TTC549 (cell line): ENCODE data around the gene THEMIS.
"Not testable (repeated sequence)": the region's sequence is repeated elsewhere in the genome, so short reads cannot be mapped to it uniquely, and the experiment has no call there.

Experiments
- FAIRE-seq: peaks from 2 replicates; lab custom pipeline; 2012; peaks lifted over from hg19 to GRCh38; lab: Jason Lieb, UNC

THEMIS gene

DNA sequence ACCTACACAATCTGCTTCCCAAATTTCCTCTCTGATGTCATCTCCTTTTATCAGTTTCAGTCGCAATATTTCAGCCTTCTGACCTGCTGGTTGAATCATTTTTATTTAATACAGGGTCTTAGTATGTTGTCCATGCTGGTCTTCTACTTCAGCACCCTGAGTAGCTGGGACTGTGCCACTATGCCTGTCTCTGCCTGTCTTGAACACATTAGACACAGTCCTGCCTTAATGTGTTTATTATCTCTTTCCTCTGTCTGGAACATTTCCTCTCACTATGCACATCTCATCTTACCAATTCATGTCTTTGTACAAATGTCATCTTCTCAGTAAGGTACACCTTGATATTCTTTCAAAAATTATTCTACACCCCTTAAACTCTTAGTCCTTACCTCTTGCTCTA lies 106.5 kb downstream of the THEMIS start:
- FAIRE-seq: no peak

DNA sequence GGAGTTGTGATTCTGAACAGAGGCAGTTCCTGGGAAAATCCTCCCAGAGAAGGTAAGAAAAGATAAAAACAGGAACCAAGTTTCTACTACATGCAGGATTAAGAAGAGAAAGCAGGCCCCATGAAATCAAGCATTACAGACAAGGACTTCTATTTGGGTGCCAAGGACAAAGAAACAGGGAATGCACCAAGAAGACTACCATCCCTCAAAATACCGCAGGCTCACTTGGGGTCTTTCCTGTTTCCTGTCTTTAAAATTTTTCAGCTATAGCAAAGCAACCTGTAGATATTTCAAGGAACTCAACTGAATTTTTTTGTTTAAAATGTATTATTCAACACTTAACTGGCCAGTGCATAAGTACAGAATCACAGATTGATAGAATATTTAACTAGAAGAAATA lies 107.5 kb downstream of the THEMIS start:
- no peak for FAIRE-seq

DNA sequence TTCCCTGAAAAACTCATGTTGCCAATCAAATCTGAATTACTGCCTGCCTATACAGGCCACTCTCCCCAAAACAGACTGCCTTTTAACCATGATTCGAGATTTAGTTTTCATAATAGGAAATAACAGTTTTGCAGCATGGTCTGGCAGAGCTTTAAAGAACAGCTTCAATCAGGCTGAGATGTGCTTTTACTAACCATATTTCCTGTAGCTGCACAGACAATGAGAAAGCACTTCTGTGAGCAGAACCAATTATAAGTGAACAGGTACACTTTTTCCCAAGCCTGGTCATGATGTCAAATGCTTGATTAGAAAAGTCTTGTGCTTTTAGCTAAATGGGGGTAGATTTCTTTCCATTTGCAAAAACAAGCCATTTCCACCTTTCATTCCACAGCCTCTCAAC lies 108.2 kb downstream of the THEMIS start:
- no peak for FAIRE-seq

DNA sequence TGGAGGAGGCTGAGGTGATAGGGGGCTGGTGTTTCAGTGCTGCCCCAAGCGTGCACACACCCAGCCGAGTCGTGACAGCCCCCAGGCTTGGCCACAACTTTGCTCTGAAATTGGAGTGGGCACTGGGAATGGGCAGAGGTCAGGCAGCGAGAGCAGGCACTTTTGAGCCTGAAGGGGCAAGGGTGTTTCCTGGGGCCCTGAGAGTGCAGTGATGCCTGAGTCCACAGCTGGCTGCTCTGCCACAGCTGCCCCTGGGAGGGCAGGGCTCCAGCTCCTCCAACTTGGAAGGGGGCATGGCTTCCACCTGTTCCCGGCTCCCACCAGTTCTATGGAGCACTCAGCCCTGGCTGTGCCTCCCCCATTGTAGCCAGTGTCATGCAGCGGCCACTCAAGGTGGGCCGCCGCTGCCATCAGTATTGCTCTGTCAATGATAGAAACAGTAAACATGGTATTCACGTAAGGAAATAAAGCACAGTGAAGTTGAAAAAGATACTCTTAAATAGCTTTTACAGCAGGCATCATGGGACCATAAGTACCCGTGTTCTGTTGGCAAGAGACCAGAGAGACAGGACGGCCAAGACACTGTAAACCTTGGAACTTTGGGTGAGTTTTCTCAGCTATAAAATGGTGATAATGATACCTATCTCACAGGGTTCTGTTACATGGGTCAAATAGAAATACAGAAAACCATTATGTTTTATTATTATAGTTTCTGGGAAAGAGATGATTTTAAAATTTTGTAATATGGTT lies 108.9 kb downstream of the THEMIS start:
- FAIRE-seq: no peak

DNA sequence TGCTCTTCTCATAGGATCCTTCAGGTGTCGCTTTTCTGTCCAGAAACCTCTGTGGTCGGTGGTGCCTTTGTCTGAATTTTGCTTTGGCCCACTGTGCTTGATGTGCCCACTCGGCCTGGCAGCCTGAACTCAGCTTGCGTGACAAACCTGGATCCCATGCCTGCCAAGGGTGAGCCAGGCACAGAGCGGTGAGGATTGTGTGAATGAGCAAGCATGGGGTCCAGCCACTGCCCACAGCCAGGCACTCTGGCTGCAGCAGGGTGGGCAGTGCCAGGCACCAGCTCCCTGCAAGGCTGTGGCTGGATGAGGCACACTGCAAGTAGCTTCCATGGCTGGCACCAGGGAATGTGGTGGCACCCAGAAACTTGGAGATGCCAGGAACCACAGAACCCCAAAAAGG lies 110.3 kb downstream of the THEMIS start:
- no peak for FAIRE-seq

DNA sequence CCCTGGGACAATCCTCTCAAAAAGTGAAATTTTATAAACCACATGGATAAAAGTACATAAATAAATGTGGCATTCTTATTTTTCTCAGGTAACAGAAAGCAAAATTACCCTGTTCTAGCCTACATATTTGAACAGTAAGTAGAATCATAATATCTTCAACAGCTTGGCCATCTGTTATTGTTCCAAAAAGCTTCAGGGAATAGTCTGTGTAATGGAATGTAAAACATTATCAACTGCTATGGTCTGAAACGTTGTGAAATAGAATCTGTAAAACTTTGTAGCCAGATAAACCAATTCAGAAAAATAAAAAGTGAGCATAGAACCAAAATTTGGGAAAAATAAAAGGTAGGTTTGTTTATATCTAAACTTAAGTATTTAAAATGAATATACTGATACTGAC lies 114.7 kb downstream of the THEMIS start:
- no peak for FAIRE-seq

DNA sequence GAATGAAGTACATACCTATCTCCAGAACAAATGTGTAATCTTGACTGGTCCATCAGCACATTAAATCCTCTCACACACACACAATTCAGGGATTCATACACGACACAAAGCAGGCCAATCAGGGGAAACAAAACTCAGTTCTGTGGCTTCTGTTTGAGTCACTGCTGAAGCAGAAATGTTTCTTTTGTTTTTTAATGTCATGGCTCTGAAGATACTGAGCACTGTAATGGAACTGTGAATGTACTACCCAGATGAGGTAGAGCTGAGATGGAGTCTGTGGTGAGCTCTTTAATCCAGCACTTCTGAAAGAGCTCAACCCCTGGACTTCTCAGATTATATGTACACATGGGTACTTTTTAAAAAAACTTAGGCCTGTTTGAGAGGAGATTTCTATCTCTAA lies 116.4 kb downstream of the THEMIS start:
- no peak for FAIRE-seq

DNA sequence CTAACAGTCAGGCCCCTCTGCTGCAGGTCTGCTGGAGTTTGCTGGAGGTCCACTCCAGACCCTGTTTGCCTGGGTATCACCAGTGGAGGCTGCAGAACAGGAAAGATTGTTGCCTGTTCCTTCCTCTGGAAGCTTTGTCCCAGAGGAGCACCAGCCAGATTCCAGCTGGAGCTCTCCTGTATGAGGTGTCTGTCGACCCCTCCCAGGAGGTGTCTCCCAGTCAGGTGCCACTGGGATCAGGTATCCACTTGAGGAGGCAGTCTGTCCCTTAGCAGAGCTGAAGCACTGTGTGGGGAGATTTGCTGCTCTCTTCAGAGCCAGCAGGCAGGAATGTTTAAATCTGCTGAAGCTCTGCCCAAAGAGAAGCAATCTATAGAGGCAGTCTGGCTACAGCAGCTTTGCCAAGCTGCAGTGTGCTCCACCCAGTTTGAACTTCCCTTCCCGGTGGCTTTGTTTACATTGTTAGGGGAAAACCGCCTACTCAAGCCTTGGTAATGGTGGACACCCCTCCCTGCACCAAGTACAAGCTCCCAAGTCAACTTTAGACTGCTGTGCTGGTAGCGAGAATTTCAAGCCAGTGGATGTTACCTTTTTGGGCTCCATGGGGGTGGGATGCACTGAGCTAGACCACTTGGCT lies 119.1 kb downstream of the THEMIS start:
- not testable (repeated sequence) for FAIRE-seq

DNA sequence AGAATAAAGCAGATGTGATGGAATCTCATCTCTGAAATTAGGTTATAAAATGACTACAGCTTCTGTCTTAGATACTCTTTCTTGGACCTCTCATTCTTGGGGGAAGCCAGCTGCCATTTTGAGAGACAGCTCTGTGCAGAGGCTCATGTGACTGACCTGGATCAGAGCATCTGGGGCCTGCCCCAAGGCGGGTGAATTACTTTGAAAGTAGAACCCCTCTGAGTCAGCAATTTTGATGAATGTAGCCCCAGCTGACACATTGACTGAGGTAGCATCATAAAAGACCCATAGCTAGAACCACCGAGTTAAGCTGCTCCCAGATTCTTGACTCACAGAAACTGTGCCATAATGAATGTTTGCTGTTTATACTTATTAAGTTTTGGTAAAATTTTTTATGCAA lies 124.5 kb downstream of the THEMIS start:
- no peak for FAIRE-seq

DNA sequence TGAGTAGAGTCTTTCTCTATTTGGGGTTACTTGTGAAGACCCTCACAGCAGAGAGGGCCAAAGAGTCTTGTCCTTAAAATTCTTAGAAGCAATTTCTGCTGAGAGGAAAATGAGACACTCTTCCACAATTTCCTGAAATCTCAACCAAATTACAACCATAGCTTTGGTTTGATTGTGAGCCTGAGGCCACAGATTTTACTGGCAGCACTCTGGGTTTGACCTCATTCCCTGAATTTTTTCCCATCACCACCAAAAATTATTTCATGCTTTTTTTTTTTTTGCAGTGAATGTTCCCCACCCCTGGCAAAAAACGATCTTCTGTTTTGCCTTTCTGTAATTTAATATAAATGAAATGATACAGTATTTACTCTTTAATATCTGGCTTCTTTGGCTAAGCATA lies 125.5 kb downstream of the THEMIS start:
- no peak for FAIRE-seq

DNA sequence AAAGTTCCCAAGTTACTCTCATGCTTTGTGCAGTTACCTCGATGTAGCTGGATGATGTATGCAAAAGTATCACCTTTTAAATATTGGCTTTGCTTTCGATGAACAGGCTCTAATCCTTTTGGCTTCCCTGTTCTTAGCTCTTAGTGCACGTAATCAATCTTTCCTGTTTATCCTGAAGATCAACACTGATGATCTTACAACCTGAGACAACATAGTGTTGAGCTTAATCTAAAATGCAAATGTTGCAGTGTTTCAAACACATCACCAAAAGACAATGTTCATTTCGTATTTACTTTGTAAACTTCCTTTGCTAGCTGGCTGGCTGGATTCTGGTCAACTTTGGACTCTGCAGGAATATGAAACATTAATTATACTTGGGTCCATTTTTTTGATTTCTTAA lies 132.1 kb downstream of the THEMIS start:
- no peak for FAIRE-seq

DNA sequence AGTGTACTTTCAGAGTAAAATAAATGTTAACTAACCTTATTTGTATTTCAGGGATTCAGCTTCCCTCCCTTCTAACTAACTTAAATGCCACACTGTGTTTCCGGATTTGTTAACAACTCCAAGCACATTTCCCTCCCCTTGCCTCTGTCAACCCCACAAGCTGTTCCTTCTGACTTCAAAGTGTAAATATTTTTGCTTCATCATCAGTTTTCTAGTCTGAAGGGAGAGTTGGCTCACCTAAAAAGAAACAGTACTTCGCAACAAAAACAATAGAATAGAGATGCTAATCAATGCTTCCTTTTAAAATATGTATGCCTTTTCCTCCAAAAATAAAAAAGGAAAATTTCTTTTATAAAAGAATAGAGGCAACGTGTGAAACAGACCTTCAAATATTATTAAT lies 132.6 kb downstream of the THEMIS start:
- no peak for FAIRE-seq

DNA sequence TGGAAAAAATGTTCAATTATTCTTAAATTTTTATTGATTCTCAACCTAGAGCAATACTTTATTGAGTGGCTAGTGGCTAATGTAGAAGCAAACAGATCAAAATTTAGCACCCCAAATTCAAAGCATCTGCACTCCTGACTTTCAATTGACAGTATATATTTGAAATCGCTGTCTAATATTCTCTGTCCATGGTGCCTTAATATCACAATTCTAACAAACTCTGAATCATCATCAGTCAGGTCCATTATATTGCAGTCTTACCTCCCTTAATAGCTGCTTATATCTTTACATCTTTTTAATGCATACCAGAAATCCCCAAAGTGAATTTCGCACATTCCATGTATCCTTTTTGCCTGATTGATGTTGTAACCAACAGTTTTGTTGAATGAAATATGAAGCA lies 134.9 kb downstream of the THEMIS start:
- FAIRE-seq: no peak

DNA sequence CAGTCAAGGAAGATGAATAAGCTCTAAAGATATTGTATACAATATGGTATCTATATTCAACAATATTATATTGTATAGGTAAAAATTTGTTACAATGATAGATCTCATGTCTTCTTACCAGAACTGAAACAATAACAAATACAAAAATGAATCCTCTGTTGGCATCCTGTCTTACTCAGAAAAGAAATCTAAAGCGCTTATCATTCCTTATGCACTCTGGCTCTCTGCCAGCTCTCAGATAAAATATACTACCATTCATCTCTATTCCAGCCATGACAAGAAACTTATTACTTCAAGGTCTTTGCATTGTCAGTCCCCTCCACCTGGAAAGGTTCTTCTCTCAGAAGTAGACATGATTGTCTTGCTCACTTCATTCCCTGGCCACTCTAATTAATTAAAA lies 138.6 kb downstream of the THEMIS start:
- no peak for FAIRE-seq

DNA sequence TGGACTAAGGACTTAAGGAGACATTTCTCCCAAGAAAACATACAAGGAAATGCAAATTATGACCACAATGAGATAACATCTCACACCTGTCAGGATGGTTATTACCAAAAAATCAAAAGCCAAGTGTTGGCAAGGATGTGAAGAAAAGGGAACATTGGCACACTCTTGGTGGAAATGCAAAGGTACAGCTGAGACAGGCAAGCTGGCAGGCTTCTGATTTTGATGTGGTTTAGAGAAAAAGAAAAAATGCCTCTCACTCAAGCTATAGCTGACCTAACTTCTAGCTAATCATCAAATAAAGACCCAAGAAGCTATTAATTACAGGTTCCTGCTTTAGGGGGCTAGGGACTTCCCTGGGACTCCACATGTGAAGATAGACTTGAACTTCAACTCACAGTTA lies 139.8 kb downstream of the THEMIS start:
- FAIRE-seq: no peak

DNA sequence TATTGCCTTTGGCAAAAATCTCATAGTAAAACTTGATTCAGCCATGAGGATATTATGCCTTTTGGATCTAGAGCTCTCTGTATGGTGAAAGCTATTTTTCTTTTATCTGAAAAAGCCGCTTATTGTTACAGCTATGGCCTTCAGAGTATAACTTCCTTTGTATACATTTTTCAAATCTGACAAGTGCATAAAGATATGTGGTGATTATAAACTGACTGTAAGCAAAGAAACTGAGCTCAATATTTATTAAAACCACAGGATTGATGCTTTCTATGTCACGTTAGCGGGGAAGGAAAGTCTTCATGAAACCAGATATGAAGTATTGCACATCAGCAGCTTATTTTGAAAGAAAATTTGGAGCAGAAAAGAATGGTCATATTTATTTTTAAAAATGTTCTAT lies 151.8 kb downstream of the THEMIS start:
- FAIRE-seq: no peak

DNA sequence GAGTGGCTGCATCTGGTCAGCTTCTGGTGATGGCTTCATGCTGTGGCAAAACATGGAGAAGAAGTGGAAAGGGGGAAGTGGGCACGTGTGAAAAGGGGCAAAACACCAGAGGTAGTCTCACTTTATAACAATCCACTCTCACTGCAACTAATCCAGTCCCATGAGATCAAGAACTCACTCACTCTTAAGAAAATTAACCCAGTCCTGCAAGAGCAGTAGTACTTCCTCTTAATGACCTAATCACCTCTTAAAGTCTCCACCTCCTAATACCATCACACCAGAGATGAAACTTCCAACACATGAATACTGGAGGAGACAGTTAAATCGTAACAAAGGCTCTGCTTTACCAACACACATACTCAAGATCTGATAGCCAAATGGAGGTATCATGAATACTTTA lies 152.6 kb downstream of the THEMIS start:
- FAIRE-seq: no peak

DNA sequence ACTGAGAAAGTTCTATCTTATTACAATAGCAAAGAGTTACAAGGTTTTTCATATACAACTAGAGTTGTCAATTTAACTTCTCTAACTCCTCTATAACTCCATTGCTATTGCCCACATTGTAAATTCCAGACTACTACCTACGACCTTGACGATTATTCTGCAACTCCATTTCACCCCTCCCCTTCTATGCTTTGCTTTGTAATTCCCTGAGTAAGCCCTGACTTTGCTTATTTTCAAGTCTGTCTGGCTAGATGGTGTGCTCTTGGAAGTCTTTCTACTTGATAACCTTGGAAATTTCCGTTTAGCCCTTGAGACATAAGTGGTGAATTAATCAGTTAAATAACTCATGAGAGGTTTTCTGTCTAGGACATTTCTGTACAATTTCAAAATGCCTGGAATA lies 162.4 kb downstream of the THEMIS start:
- no peak for FAIRE-seq

DNA sequence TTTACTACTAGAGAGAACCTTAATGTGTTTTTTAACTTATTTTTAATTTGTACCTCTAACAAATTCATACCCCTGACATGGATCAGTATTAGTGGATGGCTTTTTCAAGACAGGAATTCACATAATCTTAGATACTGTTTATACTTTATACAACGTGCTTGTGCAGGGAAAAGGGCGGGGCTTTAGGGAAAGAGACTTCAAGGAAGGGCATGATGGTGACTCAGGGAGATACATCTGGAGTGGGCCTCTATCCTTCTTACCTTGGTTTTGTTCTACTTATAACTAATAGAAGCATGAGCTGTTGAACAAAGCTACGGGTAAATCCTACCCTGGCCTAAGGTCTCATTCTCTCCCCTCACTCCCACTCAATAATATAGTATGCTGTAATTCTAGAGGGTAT lies 163.1 kb downstream of the THEMIS start:
- FAIRE-seq: no peak

DNA sequence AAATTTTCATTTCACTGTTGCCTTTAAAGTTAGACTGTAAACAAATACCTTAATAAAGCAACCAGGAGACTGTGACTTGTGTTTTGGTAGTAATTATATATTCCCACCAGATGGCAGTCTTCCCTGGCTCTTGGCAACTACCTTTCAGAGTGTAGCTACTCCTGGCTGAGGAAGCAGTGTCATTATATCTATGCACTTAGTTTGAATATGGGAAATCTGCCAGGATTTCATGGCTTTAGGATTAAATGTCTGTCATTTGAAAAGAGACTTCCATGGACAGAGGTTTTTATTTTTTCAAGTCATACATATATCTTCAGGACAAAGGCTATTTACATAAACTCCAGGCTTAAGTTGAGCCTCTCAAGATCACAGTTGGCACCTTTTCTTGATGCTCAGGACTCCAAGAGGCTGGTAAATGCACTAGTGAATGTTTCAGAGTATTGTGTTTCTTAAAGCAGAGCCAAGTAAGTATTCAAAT lies 163.8 kb downstream of the THEMIS start:
- peak; percentile 29 for FAIRE-seq

DNA sequence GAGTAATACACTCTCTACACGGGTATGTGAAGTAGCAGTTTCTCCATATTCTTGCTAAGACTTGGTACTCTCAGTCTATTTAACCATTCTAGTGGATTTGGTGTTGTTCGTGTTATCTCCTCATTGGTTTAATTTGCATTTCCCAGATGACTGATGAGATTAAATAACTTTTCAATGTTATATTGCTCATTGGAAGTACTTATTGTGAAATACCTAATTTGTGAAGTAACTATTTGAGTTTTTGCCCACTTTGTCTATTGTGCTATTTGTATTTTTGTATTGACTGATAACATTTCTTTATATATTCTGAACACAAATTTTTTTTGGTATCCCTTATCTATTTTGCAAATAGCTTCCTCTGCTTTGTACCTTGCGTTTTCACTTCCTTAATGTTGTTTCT lies 167.9 kb downstream of the THEMIS start:
- no peak for FAIRE-seq

DNA sequence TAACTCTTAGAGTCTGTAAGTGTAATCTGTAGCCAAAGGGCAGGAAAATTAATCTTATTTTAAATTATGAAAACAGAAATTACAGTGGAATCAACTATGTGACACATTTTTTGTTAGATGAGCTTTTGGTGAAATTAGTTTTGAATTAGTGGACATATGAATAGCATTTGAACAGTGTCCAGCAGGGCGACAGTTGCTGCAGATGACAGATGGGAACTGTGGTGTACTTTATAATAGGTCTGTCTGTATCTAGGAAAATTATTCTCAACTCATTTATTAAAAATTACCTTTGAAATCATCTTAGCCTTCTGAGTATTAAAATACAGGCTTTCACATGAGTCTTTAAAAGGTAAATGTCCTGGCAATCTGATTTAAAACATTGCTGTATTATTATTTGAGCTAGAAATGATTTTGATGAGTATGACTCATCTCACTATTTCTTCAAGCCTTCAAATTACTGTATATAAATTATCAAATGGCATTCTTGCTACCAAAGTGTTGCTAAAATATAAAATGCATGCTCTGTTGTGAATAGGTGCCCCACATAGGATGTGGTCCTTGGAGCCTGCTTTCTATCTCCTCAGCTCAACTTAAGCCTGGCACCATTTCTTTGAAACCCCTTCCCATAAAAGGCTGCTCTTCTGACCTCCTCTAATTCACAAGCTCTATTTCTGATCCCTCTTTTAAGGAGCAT lies 173.5 kb downstream of the THEMIS start:
- FAIRE-seq: no peak

DNA sequence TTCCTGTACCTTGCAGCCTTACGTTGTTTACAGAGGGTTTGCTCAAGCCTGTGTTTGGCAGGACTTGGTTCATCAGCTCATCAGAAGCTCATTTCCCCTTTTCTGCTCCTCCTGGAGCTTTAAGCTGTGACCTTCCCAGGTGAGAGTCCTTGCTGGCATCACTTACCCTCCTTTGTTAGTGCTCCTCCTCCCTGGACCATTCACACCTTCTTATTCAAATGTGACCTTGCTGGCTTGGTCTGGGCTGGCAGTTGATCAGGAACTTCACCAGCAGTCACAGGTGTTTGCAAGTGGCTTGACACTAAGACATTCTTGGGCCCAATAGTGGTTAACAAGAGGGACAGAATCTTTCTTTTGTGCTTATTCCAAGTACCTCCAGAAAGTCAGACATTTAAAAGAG lies 175.0 kb downstream of the THEMIS start:
- FAIRE-seq: no peak

DNA sequence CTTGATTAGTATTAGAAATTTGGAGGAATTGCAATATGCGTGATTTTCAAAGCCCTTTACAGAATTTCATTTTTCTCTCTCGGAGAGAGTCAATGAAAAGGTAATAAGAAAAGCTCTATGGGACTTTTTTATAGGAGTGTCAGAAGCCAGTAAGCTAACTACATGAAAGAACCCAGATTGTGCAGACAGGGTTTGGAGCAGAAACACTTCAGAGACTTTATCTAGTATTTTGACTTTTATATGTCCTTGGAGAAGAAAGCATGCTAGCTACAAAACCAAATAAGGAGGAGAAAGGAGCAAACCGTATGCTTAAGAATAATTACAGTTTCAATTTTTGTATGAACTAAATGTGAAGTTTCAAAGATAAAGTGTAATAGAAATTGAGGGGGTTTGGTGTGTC lies 182.2 kb downstream of the THEMIS start:
- FAIRE-seq: no peak
